HL-60 (cell line): Measurements from ENCODE around the gene ZBTB7B.

Source experiments
- CTCF ChIP-seq: IDR thresholded peaks from one replicate; pipeline ENCODE4 v1.5.1; 2011; ENCODE audit warnings: low read length, control low read depth, inconsistent platforms; ENCODE audit not compliant: insufficient read depth
- POLR2AphosphoS5 ChIP-seq: IDR thresholded peaks from 2 replicates; pipeline ENCODE4 v1.6.1; 2012; ENCODE audit warnings: low read depth

GRCh38 chr1:154969246-154969645 lies 33.4 kb upstream of the ZBTB7B start:
- no peak for TF ChIP-seq POLR2AphosphoS5
- TF ChIP-seq CTCF, result no peak
